ENCODE measurements around the gene TEX10.
A peak's percentile ranks its signal among the peaks of the same experiment; 100 is the strongest.
"Not testable (repeated sequence)": the region's sequence is repeated elsewhere in the genome, so short reads cannot be mapped to it uniquely, and the experiment has no call there.

The TEX10 gene

DNA sequence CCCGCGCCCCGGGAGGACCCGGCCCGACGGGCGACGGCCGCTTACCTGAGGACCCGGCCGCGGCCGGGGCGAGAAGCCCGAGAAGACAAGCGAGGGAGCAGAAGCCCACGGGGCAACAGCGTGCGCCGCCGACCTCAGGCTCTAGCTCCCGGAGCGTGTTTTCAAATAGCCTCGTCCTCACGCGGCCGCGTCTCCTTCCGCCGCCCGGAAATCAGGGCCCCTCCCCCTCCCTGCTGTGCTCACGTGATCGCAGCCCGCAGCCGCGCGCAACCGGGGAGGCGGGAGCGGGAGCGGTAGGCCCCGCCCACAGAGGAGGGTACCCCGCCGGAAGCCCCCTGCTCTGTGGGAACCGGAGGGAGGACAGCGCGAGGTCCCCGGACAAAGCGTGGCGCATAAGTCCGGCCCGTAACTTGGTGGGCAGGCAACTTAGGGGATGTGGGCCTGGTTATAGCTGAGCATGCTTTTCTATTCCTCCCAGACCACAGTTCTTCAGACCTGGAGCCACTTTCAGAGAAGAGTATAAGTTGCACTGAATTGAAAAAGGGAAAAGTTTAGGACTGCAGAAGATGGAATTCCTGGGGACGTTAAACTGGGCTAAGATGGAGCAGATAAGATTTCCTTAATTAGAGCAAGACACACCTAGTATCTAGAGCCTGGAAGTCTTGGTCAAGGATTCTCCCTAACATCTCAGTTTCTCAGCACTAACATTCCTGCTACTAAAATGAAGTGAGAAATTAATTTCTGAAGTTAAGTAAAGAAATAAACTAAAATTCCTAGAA lies at the start of gene TEX10:
Gene TEX10, minus strand, starts transcription at position 216 of the 779 bp plus-strand sequence. CDS start 3,579 bp downstream, outside the sequence.
- Histone ChIP-seq H3K4me1 (ENCODE audit: control insufficient read depth, insufficient read depth, low read length) (peaks cover 26% of the 10 kb centered on the region), H3K27me3 (ENCODE audit: control insufficient read depth, insufficient read depth, low read length) (no peaks in the 10 kb centered on the region), H3K4me3 (ENCODE audit: low read depth, low read length) (peak within 1 kb of the TSS; percentile 97), H3K27ac (ENCODE audit: low read depth, low read length) (peak within 1 kb of the TSS; percentile 97), H3K9me3 (ENCODE audit: control insufficient read depth, insufficient read depth, low read length) (no peaks in the 10 kb centered on the region), H3K9ac (ENCODE audit: low read depth, low read length) (peak within 1 kb of the TSS; percentile 91), H3K36me3 (ENCODE audit: control insufficient read depth, insufficient read depth, low read length) (peaks cover 8% of the 10 kb centered on the region)

DNA sequence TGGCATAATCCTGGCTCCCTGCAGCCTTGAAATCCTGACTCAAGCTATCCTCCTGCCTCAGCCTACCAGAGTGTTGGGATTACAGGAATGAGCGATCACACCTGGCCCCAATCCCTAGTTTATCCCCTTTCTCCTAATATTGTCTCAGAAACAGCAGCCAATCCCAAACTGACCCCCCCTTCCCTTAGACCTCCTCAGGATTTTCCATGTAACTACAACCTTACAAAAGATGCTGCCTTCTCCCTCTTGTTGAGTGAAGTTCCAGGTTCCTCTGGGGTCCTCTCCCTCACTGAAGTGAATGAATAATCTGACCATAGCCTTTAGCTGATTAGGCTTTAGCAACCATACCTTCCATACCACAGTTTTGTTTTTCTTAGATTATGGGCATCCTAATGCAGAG lies 48.3 kb upstream of the TEX10 start:
- Histone ChIP-seq H3K4me1 (ENCODE audit: control insufficient read depth, insufficient read depth, low read length) (0 out of 2 replicates have a peak, but pooled peaks cover 3% of the 10 kb centered on the region), H3K9ac (ENCODE audit: low read depth, low read length) (no peak overlapping the region), H3K27me3 (ENCODE audit: control insufficient read depth, insufficient read depth, low read length) (no peaks in the 10 kb centered on the region), H3K27ac (ENCODE audit: low read depth, low read length) (no peak overlapping the region), H3K36me3 (ENCODE audit: control insufficient read depth, insufficient read depth, low read length) (no peaks in the 10 kb centered on the region), H3K9me3 (ENCODE audit: control insufficient read depth, insufficient read depth, low read length) (no peaks in the 10 kb centered on the region), H3K4me3 (ENCODE audit: low read depth, low read length) (no peak overlapping the region)

DNA sequence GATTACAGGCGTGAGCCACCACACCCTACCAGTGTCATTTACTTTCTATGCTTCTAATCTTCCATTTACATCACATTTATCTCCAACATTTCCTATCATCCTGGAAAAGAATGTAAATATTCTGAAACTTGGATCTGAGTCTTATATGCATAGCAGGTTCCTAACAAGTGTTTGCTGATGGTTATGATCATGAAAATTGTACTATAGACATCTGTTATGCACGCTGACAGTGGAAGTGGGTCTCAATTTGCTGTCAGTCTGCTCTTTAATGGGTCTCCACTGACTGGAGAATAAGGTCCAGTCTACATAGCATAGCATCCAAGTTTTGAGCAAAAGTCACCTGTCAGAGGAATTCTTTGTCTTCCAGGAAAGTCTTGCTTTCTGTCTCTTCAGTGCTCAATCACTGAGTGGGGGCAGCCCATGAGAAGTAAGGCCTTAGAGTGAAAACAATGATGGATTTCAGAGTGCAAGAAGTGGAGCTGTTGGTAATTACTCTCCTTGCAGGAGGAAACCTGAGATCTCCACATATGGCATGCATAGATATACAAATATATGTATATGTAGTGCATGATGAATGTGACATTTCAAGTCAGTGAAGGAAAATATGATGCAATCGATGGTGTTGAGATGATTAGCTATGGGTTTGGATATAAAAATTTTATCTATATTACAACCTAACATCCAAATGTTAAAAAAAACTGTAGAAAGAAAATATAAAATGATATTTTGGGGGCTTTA lies 45.0 kb upstream of the TEX10 start:
- Histone ChIP-seq H3K36me3 (ENCODE audit: control insufficient read depth, insufficient read depth, low read length) (no peaks in the 10 kb centered on the region), H3K4me1 (ENCODE audit: control insufficient read depth, insufficient read depth, low read length) (0 out of 2 replicates have a peak, but pooled peaks cover 3% of the 10 kb centered on the region), H3K27me3 (ENCODE audit: control insufficient read depth, insufficient read depth, low read length) (no peaks in the 10 kb centered on the region), H3K4me3 (ENCODE audit: low read depth, low read length) (no peak overlapping the region), H3K9ac (ENCODE audit: low read depth, low read length) (no peak overlapping the region), H3K9me3 (ENCODE audit: control insufficient read depth, insufficient read depth, low read length) (no peaks in the 10 kb centered on the region; the same call in 1 of the 2 replicates), H3K27ac (ENCODE audit: low read depth, low read length) (no peak overlapping the region)

DNA sequence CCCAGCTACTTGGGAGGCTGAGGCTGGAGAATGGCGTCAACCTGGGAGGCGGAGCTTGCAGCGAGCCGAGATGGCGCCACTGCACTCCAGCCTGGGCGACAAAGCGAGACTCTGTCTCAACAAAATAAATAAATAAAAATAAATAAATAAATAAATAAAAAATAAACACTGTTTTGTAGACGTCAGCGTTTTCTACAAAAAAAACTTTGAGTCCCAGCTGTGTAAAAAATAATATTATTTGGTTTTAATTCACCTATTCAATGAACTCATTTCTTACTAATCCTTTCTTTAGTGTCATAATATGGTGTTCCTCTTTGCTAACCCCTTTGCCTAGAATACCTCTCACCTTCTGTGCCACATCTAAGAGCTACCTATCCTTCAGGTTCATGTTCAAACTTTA lies 44.0 kb upstream of the TEX10 start:
- H3K9me3 ChIP-seq (ENCODE audit: control insufficient read depth, insufficient read depth, low read length): peaks cover 2% of the 10 kb centered on the region
- no peak overlapping the region for H3K27ac ChIP-seq (ENCODE audit: low read depth, low read length)
- no peak overlapping the region for H3K9ac ChIP-seq (ENCODE audit: low read depth, low read length)
- H3K4me3 ChIP-seq (ENCODE audit: low read depth, low read length): no peak overlapping the region
- no peaks in the 10 kb centered on the region for H3K36me3 ChIP-seq (ENCODE audit: control insufficient read depth, insufficient read depth, low read length)
- 0 out of 2 replicates have a peak, but pooled peaks cover 3% of the 10 kb centered on the region for H3K4me1 ChIP-seq (ENCODE audit: control insufficient read depth, insufficient read depth, low read length)
- H3K27me3 ChIP-seq (ENCODE audit: control insufficient read depth, insufficient read depth, low read length): no peaks in the 10 kb centered on the region

DNA sequence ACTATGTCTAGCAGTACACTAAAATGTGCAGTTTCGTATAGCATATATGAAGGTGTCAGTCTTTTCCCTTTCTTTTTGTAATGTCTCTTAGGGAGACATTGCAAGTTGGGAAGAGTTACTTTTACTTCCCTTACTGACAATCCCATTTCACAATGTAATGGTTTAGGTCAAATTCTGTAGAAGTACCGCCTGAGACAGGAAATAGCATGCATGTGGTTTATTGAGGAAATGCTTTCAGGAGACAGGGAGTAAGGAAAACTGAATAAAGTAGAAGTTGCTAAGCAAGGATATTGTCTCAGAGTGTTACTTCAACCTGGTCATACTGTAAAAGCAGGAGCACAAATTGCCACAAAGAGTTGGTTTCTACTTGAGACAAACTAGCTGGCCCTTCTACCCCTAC lies 42.1 kb upstream of the TEX10 start:
- Histone ChIP-seq H3K9me3 (ENCODE audit: control insufficient read depth, insufficient read depth, low read length) (peaks cover 4% of the 10 kb centered on the region), H3K27me3 (ENCODE audit: control insufficient read depth, insufficient read depth, low read length) (no peaks in the 10 kb centered on the region), H3K4me1 (ENCODE audit: control insufficient read depth, insufficient read depth, low read length) (0 out of 2 replicates have a peak, but pooled peaks cover 3% of the 10 kb centered on the region), H3K9ac (ENCODE audit: low read depth, low read length) (no peak overlapping the region), H3K4me3 (ENCODE audit: low read depth, low read length) (no peak overlapping the region), H3K36me3 (ENCODE audit: control insufficient read depth, insufficient read depth, low read length) (no peaks in the 10 kb centered on the region), H3K27ac (ENCODE audit: low read depth, low read length) (no peak overlapping the region)

DNA sequence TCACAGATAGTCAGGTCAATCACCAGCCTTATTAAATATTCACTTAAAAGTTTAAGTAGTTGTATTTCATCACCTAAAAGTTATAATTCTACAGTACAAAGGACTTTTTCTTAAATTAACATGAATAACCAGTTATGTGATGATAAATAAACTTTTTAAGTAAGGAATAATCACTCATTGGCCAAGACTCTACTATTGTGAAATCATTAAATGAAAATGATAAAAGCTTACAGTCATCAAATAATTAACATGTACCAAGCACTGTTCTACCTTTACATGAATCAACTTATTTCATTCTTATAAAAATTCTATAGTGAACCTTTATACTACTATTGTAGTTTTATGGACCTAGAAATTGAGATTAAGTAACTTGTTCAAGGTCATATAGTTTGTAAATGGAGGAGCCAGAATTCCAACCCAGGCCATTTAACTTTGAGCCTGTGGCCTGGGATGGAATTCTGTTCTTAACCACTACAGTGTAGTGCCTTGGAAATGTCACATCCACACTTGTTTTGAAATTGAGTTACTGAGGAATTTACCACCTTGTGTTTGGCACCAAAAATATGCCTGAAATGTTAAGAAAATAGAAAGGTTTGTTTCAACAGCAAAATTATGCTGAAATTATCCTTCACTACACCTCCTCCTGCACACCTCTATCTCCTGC lies 41.4 kb upstream of the TEX10 start:
- peaks cover 6% of the 10 kb centered on the region; the same call in 1 of the 2 replicates for H3K4me1 ChIP-seq (ENCODE audit: control insufficient read depth, insufficient read depth, low read length)
- H3K9me3 ChIP-seq (ENCODE audit: control insufficient read depth, insufficient read depth, low read length): peaks cover 4% of the 10 kb centered on the region
- H3K4me3 ChIP-seq (ENCODE audit: low read depth, low read length): no peak overlapping the region

DNA sequence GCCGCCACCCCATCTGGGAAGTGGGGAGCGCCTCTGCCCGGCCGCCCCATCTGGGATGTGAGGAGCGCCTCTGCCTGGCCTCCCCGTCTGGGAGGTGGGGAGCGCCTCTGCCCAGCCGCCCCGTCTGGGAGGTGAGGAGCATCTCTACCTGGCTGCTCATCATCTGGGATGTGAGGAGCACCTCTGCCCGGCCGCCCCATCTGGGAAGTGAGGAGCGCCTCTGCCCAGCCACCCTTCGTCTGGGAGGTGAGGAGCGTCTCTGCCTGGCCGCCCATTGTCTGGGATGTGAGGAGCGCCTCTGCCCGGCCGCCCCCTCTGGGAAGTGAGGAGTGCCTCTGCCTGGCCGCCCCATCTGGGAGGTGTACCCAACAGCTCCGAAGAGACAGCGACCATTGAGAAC lies 40.2 kb upstream of the TEX10 start:
- H3K9me3 ChIP-seq (ENCODE audit: control insufficient read depth, insufficient read depth, low read length); H3K9ac ChIP-seq (ENCODE audit: low read depth, low read length); H3K27me3 ChIP-seq (ENCODE audit: control insufficient read depth, insufficient read depth, low read length); H3K27ac ChIP-seq (ENCODE audit: low read depth, low read length); H3K36me3 ChIP-seq (ENCODE audit: control insufficient read depth, insufficient read depth, low read length); H3K4me3 ChIP-seq (ENCODE audit: low read depth, low read length): not testable (repeated sequence)
- H3K4me1 ChIP-seq (ENCODE audit: control insufficient read depth, insufficient read depth, low read length): peaks cover 10% of the 10 kb centered on the region

More for the DNA sequence above, 41.4 kb upstream of the TEX10 start:
- no peaks in the 10 kb centered on the region for H3K36me3 ChIP-seq (ENCODE audit: control insufficient read depth, insufficient read depth, low read length)
- no peak overlapping the region for H3K9ac ChIP-seq (ENCODE audit: low read depth, low read length)
- H3K27ac ChIP-seq (ENCODE audit: low read depth, low read length): no peak overlapping the region
- no peaks in the 10 kb centered on the region for H3K27me3 ChIP-seq (ENCODE audit: control insufficient read depth, insufficient read depth, low read length)

DNA sequence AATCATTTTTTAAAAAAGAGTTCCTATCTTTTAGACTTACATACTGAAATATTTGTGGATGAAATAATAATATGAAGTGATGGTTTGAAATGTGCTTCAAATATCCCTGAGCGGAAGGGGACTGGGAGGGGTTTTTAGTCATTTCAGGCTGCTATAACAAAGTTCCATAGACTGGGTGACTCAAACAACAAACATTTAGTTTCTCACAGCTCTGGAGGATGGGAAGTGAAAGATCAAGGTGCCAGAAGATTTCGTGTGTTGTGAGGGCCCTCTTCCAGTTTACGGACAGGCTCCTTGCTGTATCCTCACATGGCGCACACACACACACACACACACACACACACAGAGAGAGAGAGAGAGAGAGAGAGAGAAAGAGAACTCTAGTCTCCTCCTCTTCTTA lies 27.1 kb upstream of the TEX10 start:
- Histone ChIP-seq H3K4me3 (ENCODE audit: low read depth, low read length) (no peak overlapping the region), H3K4me1 (ENCODE audit: control insufficient read depth, insufficient read depth, low read length) (no peaks in the 10 kb centered on the region), H3K9ac (ENCODE audit: low read depth, low read length) (no peak overlapping the region), H3K27me3 (ENCODE audit: control insufficient read depth, insufficient read depth, low read length) (no peaks in the 10 kb centered on the region), H3K36me3 (ENCODE audit: control insufficient read depth, insufficient read depth, low read length) (no peaks in the 10 kb centered on the region), H3K27ac (ENCODE audit: low read depth, low read length) (no peak overlapping the region), H3K9me3 (ENCODE audit: control insufficient read depth, insufficient read depth, low read length) (peaks cover 3% of the 10 kb centered on the region; the same call in 1 of the 2 replicates)

DNA sequence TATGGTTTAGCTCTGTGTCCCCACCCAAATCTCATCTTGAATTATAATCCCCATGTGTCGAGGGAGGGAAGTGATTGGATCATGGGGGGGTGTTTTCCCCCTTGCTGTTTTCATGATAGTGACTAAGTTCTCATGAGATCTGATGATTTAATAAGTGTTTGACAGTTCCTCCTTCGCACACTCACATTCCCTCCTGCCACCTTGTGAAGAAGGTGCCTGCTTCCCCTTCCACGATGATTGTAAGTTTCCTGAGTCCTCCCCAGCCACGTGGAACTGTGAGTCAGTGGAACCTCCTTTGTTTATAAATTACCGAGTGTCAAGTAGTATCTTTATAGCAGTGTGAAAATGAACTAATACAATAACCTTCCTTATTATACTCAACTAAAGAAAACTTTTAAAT lies 24.3 kb upstream of the TEX10 start:
- peaks cover 3% of the 10 kb centered on the region; the same call in 1 of the 2 replicates for H3K9me3 ChIP-seq (ENCODE audit: control insufficient read depth, insufficient read depth, low read length)
- no peak overlapping the region for H3K9ac ChIP-seq (ENCODE audit: low read depth, low read length)
- no peak overlapping the region for H3K4me3 ChIP-seq (ENCODE audit: low read depth, low read length)
- H3K4me1 ChIP-seq (ENCODE audit: control insufficient read depth, insufficient read depth, low read length): no peaks in the 10 kb centered on the region
- H3K36me3 ChIP-seq (ENCODE audit: control insufficient read depth, insufficient read depth, low read length): no peaks in the 10 kb centered on the region
- no peaks in the 10 kb centered on the region for H3K27me3 ChIP-seq (ENCODE audit: control insufficient read depth, insufficient read depth, low read length)
- no peak overlapping the region for H3K27ac ChIP-seq (ENCODE audit: low read depth, low read length)

DNA sequence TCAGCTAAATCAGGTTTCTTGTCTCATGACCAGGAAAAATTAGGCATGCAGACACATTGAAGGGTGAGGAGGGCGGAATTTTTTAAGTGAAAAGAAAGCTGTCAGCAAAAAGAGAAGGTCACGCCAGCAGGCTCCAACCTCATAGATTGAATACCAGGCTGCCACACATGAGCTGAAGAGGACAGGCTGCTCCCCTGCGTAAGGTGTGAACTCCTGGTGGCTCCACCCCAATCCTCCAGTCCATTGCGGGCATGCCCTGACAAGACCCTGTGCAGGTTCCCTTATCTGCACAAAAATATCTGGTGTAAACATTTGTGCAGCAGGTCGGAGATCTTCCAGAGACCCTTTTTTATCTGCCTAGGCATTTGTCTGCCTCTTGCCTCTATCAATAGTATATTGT lies 22.9 kb upstream of the TEX10 start:
- Histone ChIP-seq H3K27ac (ENCODE audit: low read depth, low read length) (no peak overlapping the region), H3K27me3 (ENCODE audit: control insufficient read depth, insufficient read depth, low read length) (no peaks in the 10 kb centered on the region), H3K4me3 (ENCODE audit: low read depth, low read length) (no peak overlapping the region), H3K4me1 (ENCODE audit: control insufficient read depth, insufficient read depth, low read length) (no peaks in the 10 kb centered on the region), H3K9ac (ENCODE audit: low read depth, low read length) (no peak overlapping the region), H3K9me3 (ENCODE audit: control insufficient read depth, insufficient read depth, low read length) (peaks cover 3% of the 10 kb centered on the region; the same call in 1 of the 2 replicates), H3K36me3 (ENCODE audit: control insufficient read depth, insufficient read depth, low read length) (no peaks in the 10 kb centered on the region)
